Renal cortex interstitium (tissue), 11 donors: Measurements from ENCODE around the gene N4BP3. TPM values are rescaled to one million over a fixed set of nuclear protein-coding genes. Genes with fewer than 3 reads are reported as not detected.

Experiments
- DNase-seq, 11 donors: peaks; one replicate each; pipeline ENCODE4 v3.0.0-alpha.2; 2013; ENCODE audit warnings: low read depth in 9 of 11, low spot score in 4 of 11; ENCODE audit errors: extremely low read depth in 1 of 11
- polyA plus RNA-seq, 3 donors: library from polyadenylated mRNA; unstranded; fragments of 120-200 nt; gene quantifications; one replicate each; pipeline ENCODE4 v1.2.1, GENCODE V29; 2013; ENCODE audit not compliant: insufficient read length in 3 of 3

The N4BP3 gene
- polyA plus RNA-seq, 3 donors, result 3.7 to 5.7 (median 4.8) TPM

GRCh38 chr5:178131446-178131996, 18.2 kb downstream of the N4BP3 start:
- no peak for DNase-seq

GRCh38 chr5:178136990-178137389, 23.7 kb downstream of the N4BP3 start:
- DNase-seq, result no peak

GRCh38 chr5:178137991-178138390, 24.7 kb downstream of the N4BP3 start:
- DNase-seq, result no peak

- DNase-seq, result no peak
These were observed 28.2 kb downstream of the N4BP3 start for GRCh38 chr5:178141550-178141949.

DNA sequence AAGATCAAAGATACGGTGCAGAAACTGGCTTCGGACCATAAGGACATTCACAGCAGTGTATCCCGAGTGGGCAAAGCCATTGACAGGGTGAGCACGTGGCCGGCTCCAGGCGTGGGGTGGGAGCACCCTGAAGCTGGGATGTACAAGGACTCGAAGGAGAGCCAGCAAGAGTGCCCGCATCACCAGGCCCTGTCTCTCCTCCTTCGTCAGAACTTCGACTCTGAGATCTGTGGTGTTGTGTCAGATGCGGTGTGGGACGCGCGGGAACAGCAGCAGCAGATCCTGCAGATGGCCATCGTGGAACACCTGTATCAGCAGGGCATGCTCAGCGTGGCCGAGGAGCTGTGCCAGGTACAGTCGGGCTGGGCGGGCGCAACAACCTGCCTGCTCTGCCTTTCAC, 29.3 kb downstream of the N4BP3 start:
- DNase-seq, result no peak

GRCh38 chr5:178143246-178143645, 29.9 kb downstream of the N4BP3 start:
- no peak for DNase-seq

GRCh38 chr5:178143901-178144300, 30.6 kb downstream of the N4BP3 start:
- peak in 2 of 11 donors; percentile 53 to 65 for DNase-seq

DNA sequence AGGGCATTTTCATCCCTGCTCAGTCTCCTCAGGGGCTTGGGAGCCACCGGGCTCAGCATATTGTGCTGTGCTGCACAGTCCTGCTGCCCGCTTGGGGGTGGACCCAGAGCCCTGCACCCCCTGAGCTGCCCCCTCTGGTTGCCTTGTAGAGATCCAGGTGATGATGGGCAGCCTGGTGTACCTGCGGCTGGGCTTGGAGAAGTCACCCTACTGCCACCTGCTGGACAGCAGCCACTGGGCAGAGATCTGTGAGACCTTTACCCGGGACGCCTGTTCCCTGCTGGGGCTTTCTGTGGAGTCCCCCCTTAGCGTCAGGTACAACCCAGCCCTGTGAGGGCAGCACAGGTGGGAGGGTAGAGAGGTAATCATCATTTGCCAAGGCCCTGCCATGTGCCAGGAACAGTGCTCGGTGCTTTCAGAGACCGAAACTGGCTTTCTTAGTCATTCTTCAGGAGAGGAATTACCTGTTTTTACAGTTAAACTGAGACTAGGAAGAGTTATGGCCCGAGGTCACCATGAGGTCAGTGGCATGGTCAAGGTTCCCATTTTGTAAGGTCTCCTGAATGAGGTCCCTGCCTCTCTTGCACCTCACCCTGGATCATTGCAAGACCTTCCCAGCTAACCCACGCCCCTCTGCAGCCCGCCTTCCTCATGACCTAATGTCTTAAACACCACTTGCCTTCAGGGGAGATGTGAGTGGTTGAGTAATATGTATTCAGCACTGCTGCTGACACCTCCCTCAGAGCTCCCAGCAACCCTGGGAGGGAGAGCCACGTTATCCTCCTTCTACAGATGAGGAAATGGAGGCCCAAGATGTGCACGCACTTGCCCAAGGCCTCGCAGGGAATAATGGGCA, 32.9 kb downstream of the N4BP3 start:
- no peak for DNase-seq

DNA sequence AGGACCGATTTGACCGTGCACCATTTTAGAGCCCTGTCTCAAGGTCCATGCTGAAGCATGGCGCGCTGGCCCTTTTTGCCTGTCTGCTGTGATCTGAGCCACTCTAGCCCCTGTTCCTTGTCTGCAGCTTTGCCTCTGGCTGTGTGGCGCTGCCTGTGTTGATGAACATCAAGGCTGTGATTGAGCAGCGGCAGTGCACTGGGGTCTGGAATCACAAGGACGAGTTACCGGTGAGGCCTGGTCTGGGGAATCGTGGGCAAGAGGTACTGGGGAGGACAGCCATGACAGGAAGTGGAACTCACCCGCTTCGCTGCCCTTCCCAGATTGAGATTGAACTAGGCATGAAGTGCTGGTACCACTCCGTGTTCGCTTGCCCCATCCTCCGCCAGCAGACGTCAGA, 34.1 kb downstream of the N4BP3 start:
- no peak for DNase-seq

DNA sequence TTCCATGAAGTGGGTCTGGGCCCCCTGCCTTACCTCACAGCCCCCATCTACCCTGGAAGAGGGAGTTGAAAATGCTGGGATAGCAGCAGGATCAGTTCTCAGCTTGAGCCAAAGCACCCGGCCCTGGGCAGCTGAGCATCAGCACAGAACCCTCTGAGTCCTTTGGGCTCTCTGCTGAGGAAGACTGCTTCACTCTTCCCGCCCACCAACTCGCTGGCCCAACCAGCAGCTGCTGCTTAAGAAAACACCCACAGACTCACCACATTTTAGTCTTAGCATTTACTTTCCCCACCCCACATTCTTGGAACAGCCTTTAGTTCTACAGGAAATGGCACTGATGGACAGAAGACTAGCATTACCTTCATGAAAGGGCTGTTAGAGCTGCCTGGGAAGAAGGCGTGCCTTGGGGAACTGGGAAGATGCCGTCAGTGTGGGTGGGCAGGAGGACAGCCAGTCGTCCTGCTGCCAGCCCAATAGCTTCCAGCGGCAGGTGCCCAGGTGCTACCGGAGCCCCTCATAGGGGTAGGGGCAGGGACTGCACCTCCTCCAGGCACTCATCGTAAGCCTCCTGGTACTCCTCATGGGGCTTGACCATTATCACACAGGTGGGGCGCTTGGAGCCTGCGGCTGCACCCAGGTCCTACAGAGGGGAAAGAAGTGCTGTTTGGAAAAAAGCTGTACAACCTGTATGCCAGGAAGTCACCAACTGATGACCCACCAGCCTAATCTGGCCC, 36.0 kb downstream of the N4BP3 start:
- no peak for DNase-seq

DNA sequence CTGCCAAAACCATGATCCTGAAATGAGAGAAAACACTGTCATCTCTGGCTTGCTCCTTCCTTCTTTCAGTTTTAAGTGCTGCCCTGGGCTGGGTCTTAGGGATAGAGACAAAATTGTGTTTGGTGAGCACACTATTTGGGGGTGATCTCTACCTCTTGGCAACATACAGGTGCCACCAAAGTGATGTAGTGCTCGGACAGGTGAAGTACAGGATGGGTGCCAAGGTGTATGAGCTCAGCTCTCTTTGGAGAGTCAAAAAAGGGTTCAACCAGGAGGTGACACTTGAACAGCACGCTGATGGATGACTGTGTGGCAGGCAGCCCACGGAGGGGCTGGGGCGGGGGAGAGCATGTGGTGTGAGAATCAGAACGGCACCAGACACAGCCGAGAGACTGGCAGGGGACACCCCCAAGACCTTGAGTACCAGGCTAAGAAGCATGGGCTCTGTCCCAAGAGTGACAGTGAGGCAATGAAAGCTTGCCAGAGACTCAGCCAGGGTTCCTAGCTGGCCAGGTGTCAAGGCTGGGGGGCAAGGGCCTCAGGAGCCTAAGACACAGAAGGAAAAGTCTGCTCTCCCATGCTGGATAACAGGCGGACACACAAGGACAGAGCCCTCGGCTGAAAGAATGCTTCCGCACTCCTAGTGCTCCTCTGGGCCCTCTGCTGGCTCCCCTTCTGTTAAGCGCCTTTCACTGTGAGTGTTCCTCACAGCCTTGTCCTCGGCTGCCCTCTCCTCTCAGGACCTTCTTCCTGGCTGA, 37.8 kb downstream of the N4BP3 start:
- DNase-seq, result no peak

GRCh38 chr5:178152491-178153444, 39.4 kb downstream of the N4BP3 start:
- no peak for DNase-seq

GRCh38 chr5:178153530-178154340, 40.4 kb downstream of the N4BP3 start, which contains the start of gene NHP2:
Gene NHP2 (minus strand): TSS chr5:178153885. CDS start chr5:178153817, 68 bp downstream.
- peak; percentile 96 to 99 (median 98) for DNase-seq

DNA sequence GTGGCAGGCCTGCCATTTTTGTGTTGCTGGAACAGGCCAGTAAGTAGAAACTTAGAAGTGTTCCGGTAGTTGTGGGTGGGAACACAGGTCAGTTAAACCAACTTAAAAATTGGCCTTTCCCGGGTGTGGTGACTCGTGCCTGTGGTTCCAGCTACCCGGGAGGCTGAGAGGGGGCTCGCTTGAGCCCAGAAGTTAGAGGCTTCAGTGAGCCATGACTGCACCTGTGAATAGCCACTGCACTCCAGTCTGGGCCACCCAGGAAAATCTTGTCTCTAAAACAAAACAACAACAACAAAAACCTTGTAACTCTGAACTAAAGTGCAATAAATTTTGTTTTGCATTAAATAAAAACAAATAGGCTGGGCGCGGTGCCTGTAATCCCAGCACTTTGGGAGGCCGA, 41.7 kb downstream of the N4BP3 start:
- no peak for DNase-seq

DNA sequence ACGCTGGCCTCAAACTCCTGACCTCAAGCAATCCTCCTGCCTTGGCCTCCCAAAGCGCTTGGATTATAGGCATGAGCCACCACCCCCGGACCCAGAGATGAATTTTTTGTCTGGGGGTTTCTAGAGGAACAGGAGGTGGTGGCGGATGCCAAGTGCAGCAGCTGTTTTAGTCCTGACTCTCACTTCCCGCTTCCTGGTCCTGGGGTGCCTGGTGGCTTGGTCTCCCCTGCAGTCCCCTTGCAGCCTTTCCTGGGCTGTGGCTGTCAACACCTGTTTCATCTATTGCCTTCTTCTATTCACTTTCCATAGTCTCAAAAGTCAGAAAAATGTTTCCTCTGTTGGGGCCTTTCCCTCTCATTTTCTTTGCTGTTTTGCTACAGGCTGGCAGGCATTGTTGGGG, 46.8 kb downstream of the N4BP3 start:
- DNase-seq, result no peak

DNA sequence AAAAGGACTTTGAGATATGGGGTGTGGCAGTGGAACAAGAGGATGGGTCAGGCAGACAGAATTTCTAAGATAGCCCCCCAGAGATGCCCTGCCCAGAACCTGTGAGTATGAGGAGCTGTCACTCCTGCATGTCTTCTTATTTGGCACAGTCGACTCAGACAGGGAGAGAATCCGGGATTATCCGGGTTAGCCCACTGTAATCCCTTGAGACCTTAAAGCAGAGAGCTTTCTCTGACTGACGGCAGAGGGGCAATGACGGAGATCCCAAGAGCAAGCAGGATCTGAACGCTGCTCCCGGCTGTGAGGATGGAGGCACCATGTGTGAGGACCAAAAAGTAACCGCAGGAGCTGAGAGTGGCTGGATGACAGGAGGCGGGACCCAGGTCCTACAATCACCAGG, 49.1 kb downstream of the N4BP3 start:
- DNase-seq, result no peak
